ENCODE data around the gene FNDC11. TPM values are rescaled to one million over a fixed set of nuclear protein-coding genes. Genes with fewer than 3 reads are reported as not detected.

The FNDC11 gene
- total and polyA plus RNA-seq, 4 donors = under 0.01 to 0.01 TPM; not detected in 2

- Histone ChIP-seq H3K27me3 (ENCODE audit: control insufficient read depth in 4 of 4, insufficient read depth in 4 of 4, low read length in 3 of 4) (no peaks in the 10 kb centered on the region), H3K9ac (ENCODE audit: low read depth in 1 of 2, low read length in 2 of 2) (no peak overlapping the region), H3K4me3 (ENCODE audit: low read depth in 1 of 3, low read length in 3 of 3) (no peak overlapping the region), H3K9me3 (ENCODE audit: control insufficient read depth in 4 of 4, low read length in 3 of 4) (no peaks in the 10 kb centered on the region), H3K27ac (ENCODE audit: low read depth in 1 of 2, low read length in 2 of 2) (no peak overlapping the region), H3K36me3 (ENCODE audit: control insufficient read depth in 4 of 4, insufficient read depth in 3 of 4, low read depth in 1 of 4, low read length in 3 of 4) (no peaks in the 10 kb centered on the region), H3K4me1 (ENCODE audit: control insufficient read depth in 4 of 4, insufficient read depth in 4 of 4, low read length in 3 of 4) (peaks cover 5 to 19% (median 13%) of the 10 kb centered on the region in 4 donors)
- TF ChIP-seq REST (IDR thresholded peaks at IDR 0.05) (no peak), RAD21 (IDR thresholded peaks at IDR 0.05) (no peak), FOXA2 (IDR thresholded peaks at IDR 0.05) (no peak), JUND (IDR thresholded peaks at IDR 0.05) (no peak)
- DNase-seq (ENCODE audit: low spot score) = no peak
- 91% methylated on average over 27 of the region's 27 CpGs for WGBS
Observed at GRCh38 chr20:63531686-63532448, 22.1 kb upstream of the FNDC11 start.

- H3K27me3 ChIP-seq (ENCODE audit: control insufficient read depth in 4 of 4, insufficient read depth in 4 of 4, low read length in 3 of 4) = no peaks in the 10 kb centered on the region
- H3K4me3 ChIP-seq (ENCODE audit: low read depth in 1 of 3, low read length in 3 of 3) = no peak overlapping the region
- TF ChIP-seq HNF4G (IDR thresholded peaks at IDR 0.05) (no peak), RAD21 (IDR thresholded peaks at IDR 0.05) (no peak), EGR1 (IDR thresholded peaks at IDR 0.05; ENCODE audit: low read depth in 2 of 2) (no peak), TAF1 (conservative IDR thresholded peaks at IDR 0.05) (no peak), RXRA (IDR thresholded peaks at IDR 0.05) (no peak), FOXA1 (IDR thresholded peaks at IDR 0.05) (no peak), ATF3 (IDR thresholded peaks at IDR 0.05) (no peak), NR2F2 (IDR thresholded peaks at IDR 0.05) (no peak), REST (IDR thresholded peaks at IDR 0.05) (no peak), GABPA (IDR thresholded peaks at IDR 0.05 in 1 of 2, conservative IDR thresholded peaks at IDR 0.05 in 1 of 2) (no peak), YY1 (IDR thresholded peaks at IDR 0.05) (no peak), SP1 (IDR thresholded peaks at IDR 0.05) (no peak), ZBTB33 (IDR thresholded peaks at IDR 0.05) (no peak), CTCF (IDR thresholded peaks at IDR 0.05; ENCODE audit: low read depth, low read length, missing input control) (no peak), MAX (IDR thresholded peaks at IDR 0.05) (no peak), FOXA2 (IDR thresholded peaks at IDR 0.05) (no peak), JUND (IDR thresholded peaks at IDR 0.05) (no peak)
- H3K36me3 ChIP-seq (ENCODE audit: control insufficient read depth in 4 of 4, insufficient read depth in 3 of 4, low read depth in 1 of 4, low read length in 3 of 4) = no peaks in the 10 kb centered on the region
- H3K9ac ChIP-seq (ENCODE audit: low read depth in 1 of 2, low read length in 2 of 2) = no peak overlapping the region
- 89% methylated on average over 24 of the region's 24 CpGs for WGBS
- H3K27ac ChIP-seq (ENCODE audit: low read depth in 1 of 2, low read length in 2 of 2) = no peak overlapping the region
- peaks cover 10 to 25% (median 18%) of the 10 kb centered on the region in 4 donors for H3K4me1 ChIP-seq (ENCODE audit: control insufficient read depth in 4 of 4, insufficient read depth in 4 of 4, low read length in 3 of 4)
- no peak for DNase-seq (ENCODE audit: low spot score)
- H3K9me3 ChIP-seq (ENCODE audit: control insufficient read depth in 4 of 4, low read length in 3 of 4) = no peaks in the 10 kb centered on the region
Observed at GRCh38 chr20:63532449-63532971, 21.4 kb upstream of the FNDC11 start.

All from liver (tissue), 9 donors.